Endothelial cell of umbilical vein (primary cell): ENCODE data around the gene FKBP6. TPM values are rescaled to one million over a fixed set of nuclear protein-coding genes. Genes with fewer than 3 reads are reported as not detected.

Experiments
- BruUV-seq: library from RNA; stranded (reverse); fragments of 400-500 nt; replicated peaks from 2 replicates; lab custom pipeline; 2021; lab: Mats Ljungman, UMichigan
- CTCF ChIA-PET: fragments of 300-600, 350-600 bp; sonication (Branson Sonifier 250); formaldehyde crosslinking; loops from one replicate; lab custom pipeline; 2021; ENCODE audit warnings: antibody characterized with exemption, inconsistent platforms; lab: Charles Lee
- POLR2A ChIA-PET: fragments of 300-600, 350-600 bp; sonication (Branson Sonifier 250); formaldehyde crosslinking; loops from one replicate; lab custom pipeline; 2021; ENCODE audit warnings: antibody characterized with exemption, inconsistent platforms; lab: Charles Lee
- DNase-seq: peaks from one replicate; pipeline ENCODE4 v3.0.0-alpha.2; 2011; ENCODE audit warnings: low read depth, low spot score
- FAIRE-seq: peaks from 2 replicates; lab custom pipeline; 2011; peaks lifted over from hg19 to GRCh38; lab: Jason Lieb, UNC
- H2AFZ ChIP-seq: 2 replicates; pipeline ENCODE4 v1.6.0; 2012; ENCODE audit warnings: low read depth, low read length, control low read depth, inconsistent platforms
- H3K27ac ChIP-seq: 2 replicates; pipeline ENCODE4 v1.5.1; 2011; ENCODE audit warnings: low read depth, mild to moderate bottlenecking, control low read depth, low read length, moderate library complexity; ENCODE audit not compliant: insufficient read depth
- H3K27me3 ChIP-seq, 2 experiments: 2 replicates each; pipeline versions ENCODE4 v1.6.0 to v1.6.1; 2011; ENCODE audit warnings: low read length in 2 of 2, mixed read lengths in 1 of 2; ENCODE audit not compliant: control insufficient read depth in 2 of 2, insufficient read depth in 2 of 2
- H3K36me3 ChIP-seq, 2 experiments: 2 replicates in 1 of 2; 3 replicates in 1 of 2; pipeline ENCODE4 v1.5.1; 2011; ENCODE audit warnings: low read length in 2 of 2, mild to moderate bottlenecking in 1 of 2, moderate library complexity in 1 of 2; ENCODE audit not compliant: control insufficient read depth in 2 of 2, insufficient read depth in 2 of 2; ENCODE audit errors: extremely low read depth in 1 of 2
- H3K4me1 ChIP-seq: 3 replicates; pipeline ENCODE4 v1.5.1; 2011; ENCODE audit warnings: mild to moderate bottlenecking, low read length; ENCODE audit not compliant: control insufficient read depth, insufficient read depth; ENCODE audit errors: extremely low read depth
- H3K4me2 ChIP-seq: 2 replicates; pipeline ENCODE4 v1.6.1; 2011; ENCODE audit warnings: low read length, control low read depth, mixed read lengths; ENCODE audit not compliant: insufficient read depth
- H3K4me3 ChIP-seq, 3 experiments: fragments of 200-600 bp in 1 of 3; sonication (generic), shearing (Covaris generic) in 1 of 3; replicated peaks in 1 of 3; 2 replicates each; pipeline ENCODE4 v1.5.1; 2011 to 2016; ENCODE audit warnings: control low read depth in 3 of 3, low read length in 3 of 3, mild to moderate bottlenecking in 2 of 3, inconsistent platforms in 1 of 3, low read depth in 1 of 3, moderate library complexity in 1 of 3; ENCODE audit not compliant: insufficient read depth in 1 of 3
- H3K79me2 ChIP-seq: 2 replicates; pipeline ENCODE4 v1.6.0; 2012; ENCODE audit warnings: low read length, inconsistent platforms; ENCODE audit not compliant: control insufficient read depth, insufficient read depth
- H3K9ac ChIP-seq: replicated peaks from 2 replicates; pipeline ENCODE3; 2011; ENCODE audit warnings: low read length, control low read depth; ENCODE audit not compliant: insufficient read depth; ENCODE audit errors: extremely low read depth
- H3K9me1 ChIP-seq: replicated peaks from 3 replicates; pipeline ENCODE4 v1.6.0; 2011; ENCODE audit warnings: mild to moderate bottlenecking, low read length; ENCODE audit not compliant: control insufficient read depth, insufficient read depth; ENCODE audit errors: extremely low read depth
- H3K9me3 ChIP-seq: replicated peaks from 2 replicates; pipeline ENCODE4 v1.5.1; 2012; ENCODE audit warnings: low read length, inconsistent platforms; ENCODE audit not compliant: control insufficient read depth, insufficient read depth
- H4K20me1 ChIP-seq: replicated peaks from 2 replicates; pipeline ENCODE3; 2011; ENCODE audit warnings: mild to moderate bottlenecking, low read length; ENCODE audit not compliant: control insufficient read depth, insufficient read depth; ENCODE audit errors: extremely low read depth
- EZH2 ChIP-seq: IDR thresholded peaks from 2 replicates; pipeline ENCODE4 v1.6.1; 2012; ENCODE audit warnings: borderline replicate concordance, low read depth, mild to moderate bottlenecking, moderate library complexity, low read length, inconsistent platforms; ENCODE audit not compliant: severe bottlenecking
- FOS ChIP-seq: IDR thresholded peaks from 2 replicates; pipeline ENCODE4 v1.6.1; 2011; ENCODE audit warnings: mild to moderate bottlenecking, low read length, moderate library complexity, borderline replicate concordance; ENCODE audit not compliant: insufficient read depth
- GATA2 ChIP-seq: IDR thresholded peaks from 2 replicates; pipeline ENCODE4 v1.7.0; 2011; ENCODE audit warnings: low read depth, mild to moderate bottlenecking, moderate library complexity, mixed read lengths, low read length; ENCODE audit not compliant: insufficient read length, insufficient read depth
- JUN ChIP-seq: IDR thresholded peaks from 2 replicates; pipeline ENCODE4 v1.6.1; 2011; ENCODE audit warnings: borderline replicate concordance, low read depth; ENCODE audit not compliant: insufficient read length, insufficient read depth
- MYC ChIP-seq: IDR thresholded peaks from one replicate; pipeline ENCODE4 v1.6.1; 2011; ENCODE audit warnings: mild to moderate bottlenecking, low read depth, low read length
- POLR2A ChIP-seq: IDR thresholded peaks from 2 replicates; pipeline ENCODE4 v1.6.1; 2012; ENCODE audit warnings: low read depth, mild to moderate bottlenecking, control low read depth, low read length
- POLR2AphosphoS5 ChIP-seq: IDR thresholded peaks from 2 replicates; pipeline ENCODE4 v1.6.1; 2012; ENCODE audit warnings: low read depth, mild to moderate bottlenecking, control low read depth, low read length, moderate library complexity; ENCODE audit not compliant: insufficient read depth
- dilution Hi-C: fragments of 300-500 bp; cut with MboI; formaldehyde crosslinking; loops from one replicate; pipeline ENCODE4 v1.15.0; 2019; ENCODE audit warnings: low sequenced_read_pairs; ENCODE audit not compliant: extremely low pct_ligation_motif_present
- intact Hi-C: fragments of 100-400 bp; cut with micrococcal nuclease; formaldehyde crosslinking; loops from one replicate; pipeline ENCODE4 v1.10.0; 2022
- polyA plus RNA-seq, 4 experiments: library from polyadenylated mRNA; depleted of rRNA in 3 of 4; stranded (reverse) in 3 of 4; unstranded in 1 of 4; fragments of >200 nt; gene quantifications; 2 replicates each; pipeline versions ENCODE4 v1.2.1 to v1.2.3, GENCODE V29; 2011 to 2012; ENCODE audit warnings: missing spikeins in 1 of 4
- total RNA-seq: library from RNA; stranded (reverse); gene quantifications from 2 replicates; pipeline ENCODE4 v1.2.3, GENCODE V29; 2021
- TF ChIP-seq, protein P1 (sequence below), 2 donors: IDR thresholded peaks; 1 replicate in 1 of 2; 2 replicates in 1 of 2; pipeline ENCODE4 v1.5.1; 2011; ENCODE audit warnings: low read length in 2 of 2, mild to moderate bottlenecking in 2 of 2, moderate library complexity in 2 of 2, control low read depth in 1 of 2, inconsistent platforms in 1 of 2, low read depth in 1 of 2; ENCODE audit not compliant: insufficient read depth in 1 of 2; ENCODE audit errors: extremely low read depth in 1 of 2
- TF ChIP-seq, protein P2 (sequence below): IDR thresholded peaks from 2 replicates; pipeline ENCODE4 v1.6.1; 2011; ENCODE audit not compliant: insufficient read depth, insufficient read length

FKBP6 gene
- total and polyA plus RNA-seq, 2 donors (not counting 3 experiments of a cell fraction or from before 2014, with no cell fraction given) = 0.04 TPM; not detected in 1

DNA sequence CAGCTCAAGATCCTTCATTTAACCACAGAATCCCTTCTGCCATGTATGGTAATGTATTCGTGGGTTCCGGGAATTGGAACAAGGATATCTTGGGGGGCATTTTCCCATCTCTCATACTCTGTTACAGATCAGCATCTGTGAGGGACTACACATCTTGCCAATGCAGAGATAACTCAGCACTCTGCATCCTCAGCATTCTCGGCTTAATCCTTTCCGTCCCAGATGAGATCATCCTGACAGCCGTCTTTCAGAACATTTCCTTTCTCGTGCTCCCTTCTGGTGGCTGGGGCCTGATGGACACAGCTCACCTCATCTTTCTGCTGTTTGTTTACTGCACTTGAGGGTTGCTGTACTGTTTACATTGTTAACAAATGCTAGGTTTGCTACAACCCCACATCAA lies 25.3 kb downstream of the FKBP6 start:
- FAIRE-seq = no peak
- H3K27me3 ChIP-seq = peaks cover 0 to 3% of the 10 kb centered on the region in 2 experiments
- H3K36me3 ChIP-seq = no peaks in the 10 kb centered on the region
- H3K4me2 ChIP-seq = no peak overlapping the region
- H3K79me2 ChIP-seq = no peaks in the 10 kb centered on the region
- ChIA-PET POLR2A (no interaction called here), CTCF (interaction anchor here (0.7 kb wide), 1 partner anchor 99 kb away, joined by 3 read pairs; no protein-coding TSS in a partner anchor)
- no peaks in the 10 kb centered on the region for H3K9me1 ChIP-seq
- no TSS peak for BruUV-seq
- no peak overlapping the region for H3K27ac ChIP-seq
- no peak overlapping the region for H3K4me3 ChIP-seq
- H3K4me1 ChIP-seq = peaks cover 16% of the 10 kb centered on the region
- H4K20me1 ChIP-seq = no peaks in the 10 kb centered on the region
- H3K9ac ChIP-seq = no peak overlapping the region
- intact Hi-C loops (no loop called here), dilution Hi-C loops (no loop called here)
- H3K9me3 ChIP-seq = no peaks in the 10 kb centered on the region
- DNase-seq = no peak
- H2AFZ ChIP-seq = no peak overlapping the region
- no peak for TF ChIP-seq POLR2AphosphoS5
- no peak for TF ChIP-seq FOS
- TF ChIP-seq POLR2A = no peak
- no peak for TF ChIP-seq EZH2
- no peak for TF ChIP-seq MYC
- TF ChIP-seq, protein P1, sequence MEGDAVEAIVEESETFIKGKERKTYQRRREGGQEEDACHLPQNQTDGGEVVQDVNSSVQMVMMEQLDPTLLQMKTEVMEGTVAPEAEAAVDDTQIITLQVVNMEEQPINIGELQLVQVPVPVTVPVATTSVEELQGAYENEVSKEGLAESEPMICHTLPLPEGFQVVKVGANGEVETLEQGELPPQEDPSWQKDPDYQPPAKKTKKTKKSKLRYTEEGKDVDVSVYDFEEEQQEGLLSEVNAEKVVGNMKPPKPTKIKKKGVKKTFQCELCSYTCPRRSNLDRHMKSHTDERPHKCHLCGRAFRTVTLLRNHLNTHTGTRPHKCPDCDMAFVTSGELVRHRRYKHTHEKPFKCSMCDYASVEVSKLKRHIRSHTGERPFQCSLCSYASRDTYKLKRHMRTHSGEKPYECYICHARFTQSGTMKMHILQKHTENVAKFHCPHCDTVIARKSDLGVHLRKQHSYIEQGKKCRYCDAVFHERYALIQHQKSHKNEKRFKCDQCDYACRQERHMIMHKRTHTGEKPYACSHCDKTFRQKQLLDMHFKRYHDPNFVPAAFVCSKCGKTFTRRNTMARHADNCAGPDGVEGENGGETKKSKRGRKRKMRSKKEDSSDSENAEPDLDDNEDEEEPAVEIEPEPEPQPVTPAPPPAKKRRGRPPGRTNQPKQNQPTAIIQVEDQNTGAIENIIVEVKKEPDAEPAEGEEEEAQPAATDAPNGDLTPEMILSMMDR (IDR thresholded peaks at IDR 0.05; ENCODE audit: extremely low read depth in 1 of 2, insufficient read depth in 1 of 2, low read depth in 1 of 2, low read length in 2 of 2) = no peak
- TF ChIP-seq, protein P2, sequence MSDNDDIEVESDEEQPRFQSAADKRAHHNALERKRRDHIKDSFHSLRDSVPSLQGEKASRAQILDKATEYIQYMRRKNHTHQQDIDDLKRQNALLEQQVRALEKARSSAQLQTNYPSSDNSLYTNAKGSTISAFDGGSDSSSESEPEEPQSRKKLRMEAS = no peak
- no peak for TF ChIP-seq GATA2
- no peak for TF ChIP-seq JUN
